NCI-H2107 treated with DMSO at 0.1 percent for 48 hours (cell line): ENCODE data around the gene SH3PXD2B.

Experiments used
- DNase-seq: peaks from one replicate; lab custom pipeline; 2025; ENCODE audit not compliant: unreplicated experiment; lab: John Stamatoyannopoulos, UW

The SH3PXD2B gene

GRCh38 chr5:172453986-172454357 is 353 bp downstream of the SH3PXD2B start:
- DNase-seq = no peak

GRCh38 chr5:172453206-172453985 is 929 bp downstream of the SH3PXD2B start:
- DNase-seq = no peak

GRCh38 chr5:172452398-172453205 is 1.7 kb downstream of the SH3PXD2B start:
- DNase-seq = no peak

- no peak for DNase-seq
These were observed 2.5 kb downstream of the SH3PXD2B start for GRCh38 chr5:172451771-172452197.

- no peak for DNase-seq
These were observed 3.2 kb downstream of the SH3PXD2B start for GRCh38 chr5:172450861-172451695.

- DNase-seq = no peak
These were observed 3.9 kb downstream of the SH3PXD2B start for GRCh38 chr5:172450453-172450852.

GRCh38 chr5:172448999-172449398 is 5.3 kb downstream of the SH3PXD2B start:
- no peak for DNase-seq

GRCh38 chr5:172447646-172448365 is 6.5 kb downstream of the SH3PXD2B start:
- DNase-seq = no peak

GRCh38 chr5:172446336-172447051 is 7.8 kb downstream of the SH3PXD2B start:
- DNase-seq = no peak

- no peak for DNase-seq
These were observed 8.5 kb downstream of the SH3PXD2B start for GRCh38 chr5:172445866-172446265.

GRCh38 chr5:172444626-172445365 is 9.5 kb downstream of the SH3PXD2B start:
- no peak for DNase-seq

GRCh38 chr5:172444110-172444510 is 10.2 kb downstream of the SH3PXD2B start:
- no peak for DNase-seq

GRCh38 chr5:172443441-172444109 is 10.8 kb downstream of the SH3PXD2B start:
- no peak for DNase-seq

- no peak for DNase-seq
These were observed 11.7 kb downstream of the SH3PXD2B start for GRCh38 chr5:172442592-172442991.

- no peak for DNase-seq
These were observed 13.0 kb downstream of the SH3PXD2B start for GRCh38 chr5:172441262-172441751.

- no peak for DNase-seq
These were observed 13.8 kb downstream of the SH3PXD2B start for GRCh38 chr5:172440486-172440885.

- no peak for DNase-seq
These were observed 14.4 kb downstream of the SH3PXD2B start for GRCh38 chr5:172439785-172440477.

- DNase-seq = no peak
These were observed 16.0 kb downstream of the SH3PXD2B start for GRCh38 chr5:172438319-172438668.
